Smooth muscle cell (in vitro differentiated cells): ENCODE results near the gene CCDC92. TPM values are rescaled to one million over a fixed set of nuclear protein-coding genes. Genes with fewer than 3 reads are reported as not detected.

Source experiments
- DNase-seq: peaks from one replicate; lab custom pipeline; 2025; ENCODE audit not compliant: unreplicated experiment; lab: John Stamatoyannopoulos, UW
- H2AFZ ChIP-seq: fragments of 200-600 bp; sonication (generic); 2 replicates; pipeline ENCODE4 v1.6.0; 2016; ENCODE audit warnings: antibody characterized with exemption, low read depth, mild to moderate bottlenecking
- H3F3A ChIP-seq: fragments of 200-600 bp; sonication (generic); 2 replicates; pipeline ENCODE4 v1.6.0; 2017; ENCODE audit warnings: antibody characterized with exemption, low read depth
- H3K27ac ChIP-seq: fragments of 200-600 bp; sonication (generic); 2 replicates; pipeline ENCODE4 v1.5.1; 2016; ENCODE audit warnings: low read depth, mild to moderate bottlenecking
- H3K27me3 ChIP-seq: fragments of 200-600 bp; sonication (generic); 2 replicates; pipeline ENCODE4 v1.6.1; 2016; ENCODE audit warnings: low read depth, mild to moderate bottlenecking
- H3K36me3 ChIP-seq: fragments of 200-600 bp; sonication (generic); 2 replicates; pipeline ENCODE4 v1.5.1; 2016; ENCODE audit warnings: low read depth
- H3K4me1 ChIP-seq: fragments of 200-600 bp; sonication (generic); 2 replicates; pipeline ENCODE4 v1.5.1; 2016; ENCODE audit warnings: low read depth
- H3K4me2 ChIP-seq: fragments of 200-600 bp; sonication (generic); 2 replicates; pipeline ENCODE4 v1.6.0; 2016; ENCODE audit warnings: mild to moderate bottlenecking
- H3K4me3 ChIP-seq: fragments of 200-600 bp; sonication (generic); 2 replicates; pipeline ENCODE4 v1.5.1; 2016; ENCODE audit warnings: mild to moderate bottlenecking
- H3K79me2 ChIP-seq: fragments of 200-600 bp; sonication (generic); 2 replicates; pipeline ENCODE4 v1.6.0; 2016; ENCODE audit warnings: low read depth, mild to moderate bottlenecking
- H3K9ac ChIP-seq: fragments of 200-600 bp; sonication (generic); 2 replicates; pipeline ENCODE4 v1.6.0; 2016; ENCODE audit warnings: low read depth
- H3K9me3 ChIP-seq: fragments of 200-600 bp; sonication (generic); replicated peaks from 2 replicates; pipeline ENCODE4 v1.5.1; 2016; ENCODE audit warnings: low read depth
- H4K20me1 ChIP-seq: fragments of 200-600 bp; sonication (generic); 2 replicates; pipeline ENCODE4 v1.6.0; 2016; ENCODE audit warnings: low read depth
- WGBS: methylation state at CpG from one replicate; pipeline ENCODE4 v1.1.7; 2016; ENCODE audit warnings: low lambda C conversion rate; 5-methylcytosine and 5-hydroxymethylcytosine counted together
- polyA plus RNA-seq: library from polyadenylated mRNA; unstranded; fragments of >200 nt; fragmentation: Nextera tagmentation; extraction: Ambion mirVana; gene quantifications from 2 replicates; pipeline ENCODE4 v1.2.1, GENCODE V29; 2016
- total RNA-seq: library from RNA; depleted of rRNA; stranded (reverse); fragments of >200 nt; gene quantifications from 2 replicates; pipeline ENCODE4 v1.2.3, GENCODE V29; 2014
- TF ChIP-seq, protein P1 (sequence below): fragments of 200-600 bp; sonication (generic); IDR thresholded peaks from 2 replicates; pipeline ENCODE4 v1.5.1; 2017; ENCODE audit warnings: borderline replicate concordance, mild to moderate bottlenecking, antibody characterized with exemption; ENCODE audit not compliant: insufficient read depth, poor library complexity, severe bottlenecking

Gene CCDC92
- total and polyA plus RNA-seq, 2 experiments from 2014 or later: 17.4 to 68.2 TPM

DNA sequence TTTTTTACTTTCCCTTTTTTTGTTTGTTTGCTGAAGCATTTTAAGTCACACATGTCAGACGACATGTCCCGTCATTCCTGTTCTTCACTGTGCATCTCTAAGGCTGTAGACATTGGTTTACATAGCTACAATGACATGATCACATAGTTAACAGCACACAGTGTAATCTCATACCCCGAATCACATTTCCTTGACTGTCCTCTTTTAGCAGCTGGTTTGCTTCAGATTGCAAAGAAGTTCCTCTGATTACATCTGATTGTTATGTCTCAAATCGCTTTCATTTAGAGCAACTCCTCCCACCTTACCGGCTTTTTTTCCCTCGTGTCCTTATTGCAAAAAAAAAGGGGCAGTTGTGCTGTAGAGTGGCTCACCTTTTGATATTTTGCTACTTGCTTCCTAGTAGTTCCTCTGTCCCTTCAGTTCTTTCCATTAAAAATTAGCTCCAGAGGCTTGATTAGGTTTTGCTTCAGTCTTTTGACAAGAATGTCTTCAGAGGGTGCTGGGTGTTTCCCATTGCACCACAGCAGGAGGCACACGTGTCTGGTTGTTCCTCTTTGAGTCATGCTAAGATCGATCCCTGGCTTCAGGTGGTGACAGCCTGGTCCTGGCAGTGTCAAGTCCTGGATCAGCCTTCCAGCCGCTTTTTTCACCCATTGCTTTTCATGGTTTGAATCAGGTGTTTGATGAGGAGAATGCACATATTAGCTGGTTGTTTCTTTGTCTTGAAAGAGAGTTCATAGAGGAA is 35.4 kb upstream of the CCDC92 start:
- no peaks in the 10 kb centered on the region for H3K9me3 ChIP-seq
- H3K9ac ChIP-seq: no peak overlapping the region
- H3K27me3 ChIP-seq: no peaks in the 10 kb centered on the region
- H3F3A ChIP-seq: no peaks in the 10 kb centered on the region
- H3K36me3 ChIP-seq: peaks cover 11% of the 10 kb centered on the region
- H2AFZ ChIP-seq: no peak overlapping the region
- peaks cover 10% of the 10 kb centered on the region for H3K4me1 ChIP-seq
- H4K20me1 ChIP-seq: peaks cover 45% of the 10 kb centered on the region
- no peak overlapping the region for H3K4me3 ChIP-seq
- H3K79me2 ChIP-seq: peaks cover 22% of the 10 kb centered on the region
- DNase-seq: no peak
- TF ChIP-seq, protein P1, sequence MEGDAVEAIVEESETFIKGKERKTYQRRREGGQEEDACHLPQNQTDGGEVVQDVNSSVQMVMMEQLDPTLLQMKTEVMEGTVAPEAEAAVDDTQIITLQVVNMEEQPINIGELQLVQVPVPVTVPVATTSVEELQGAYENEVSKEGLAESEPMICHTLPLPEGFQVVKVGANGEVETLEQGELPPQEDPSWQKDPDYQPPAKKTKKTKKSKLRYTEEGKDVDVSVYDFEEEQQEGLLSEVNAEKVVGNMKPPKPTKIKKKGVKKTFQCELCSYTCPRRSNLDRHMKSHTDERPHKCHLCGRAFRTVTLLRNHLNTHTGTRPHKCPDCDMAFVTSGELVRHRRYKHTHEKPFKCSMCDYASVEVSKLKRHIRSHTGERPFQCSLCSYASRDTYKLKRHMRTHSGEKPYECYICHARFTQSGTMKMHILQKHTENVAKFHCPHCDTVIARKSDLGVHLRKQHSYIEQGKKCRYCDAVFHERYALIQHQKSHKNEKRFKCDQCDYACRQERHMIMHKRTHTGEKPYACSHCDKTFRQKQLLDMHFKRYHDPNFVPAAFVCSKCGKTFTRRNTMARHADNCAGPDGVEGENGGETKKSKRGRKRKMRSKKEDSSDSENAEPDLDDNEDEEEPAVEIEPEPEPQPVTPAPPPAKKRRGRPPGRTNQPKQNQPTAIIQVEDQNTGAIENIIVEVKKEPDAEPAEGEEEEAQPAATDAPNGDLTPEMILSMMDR: no peak
- no peak overlapping the region for H3K27ac ChIP-seq
- H3K4me2 ChIP-seq: no peak overlapping the region
- WGBS: 79% methylated on average over 9 of the region's 9 CpGs

DNA sequence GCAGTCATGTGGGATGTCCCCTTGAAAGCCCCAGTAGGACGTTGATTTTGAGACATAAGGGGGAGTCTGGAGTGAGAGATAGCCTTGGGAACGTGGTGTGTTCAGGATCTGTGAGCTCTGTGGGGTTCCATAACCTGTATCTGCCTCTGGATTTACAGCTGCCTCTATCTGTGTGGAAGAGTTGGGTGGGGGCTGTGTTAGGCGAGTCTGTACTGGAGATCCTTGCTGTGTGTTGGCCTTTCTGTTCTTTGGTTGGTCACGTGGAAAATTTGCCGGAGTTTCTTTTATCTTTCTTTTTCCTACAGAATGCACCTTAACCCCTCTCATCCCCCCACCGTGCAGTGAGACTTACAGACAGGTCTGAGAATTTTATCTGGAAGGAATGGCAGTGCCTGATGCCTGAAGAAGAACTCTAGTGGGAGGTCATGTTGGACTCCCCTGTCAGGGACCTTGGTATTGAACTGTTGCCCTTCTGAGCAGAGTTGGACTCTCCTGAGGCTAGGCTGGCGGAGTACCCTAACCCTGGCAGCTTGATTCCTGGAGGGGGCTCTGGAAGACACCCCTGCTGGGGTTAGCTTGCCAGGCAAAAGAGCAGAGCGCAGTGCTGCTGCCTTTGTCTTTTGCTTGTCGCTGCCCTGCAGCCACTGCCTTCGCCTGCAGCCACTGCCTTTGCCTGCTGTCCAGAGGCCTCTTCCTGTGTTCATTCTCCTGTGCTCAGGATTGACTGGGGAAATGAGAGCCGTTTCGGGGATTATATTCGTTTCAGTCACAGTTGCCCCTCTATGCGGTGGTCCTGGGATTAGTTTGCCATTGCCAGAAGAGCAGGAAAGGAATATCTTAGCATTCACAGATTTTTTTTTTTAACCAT is 34.4 kb upstream of the CCDC92 start:
- no peak overlapping the region for H3K4me2 ChIP-seq
- H2AFZ ChIP-seq: no peak overlapping the region
- H4K20me1 ChIP-seq: peaks cover 54% of the 10 kb centered on the region
- H3K27me3 ChIP-seq: no peaks in the 10 kb centered on the region
- WGBS: 82% methylated on average over 14 of the region's 14 CpGs
- no peaks in the 10 kb centered on the region for H3K9me3 ChIP-seq
- H3K36me3 ChIP-seq: peaks cover 11% of the 10 kb centered on the region
- no peaks in the 10 kb centered on the region for H3F3A ChIP-seq
- no peak overlapping the region for H3K4me3 ChIP-seq
- H3K27ac ChIP-seq: no peak overlapping the region
- peaks cover 10% of the 10 kb centered on the region for H3K4me1 ChIP-seq
- no peak for DNase-seq
- peaks cover 22% of the 10 kb centered on the region for H3K79me2 ChIP-seq
- TF ChIP-seq, protein P1: no peak
- no peak overlapping the region for H3K9ac ChIP-seq

DNA sequence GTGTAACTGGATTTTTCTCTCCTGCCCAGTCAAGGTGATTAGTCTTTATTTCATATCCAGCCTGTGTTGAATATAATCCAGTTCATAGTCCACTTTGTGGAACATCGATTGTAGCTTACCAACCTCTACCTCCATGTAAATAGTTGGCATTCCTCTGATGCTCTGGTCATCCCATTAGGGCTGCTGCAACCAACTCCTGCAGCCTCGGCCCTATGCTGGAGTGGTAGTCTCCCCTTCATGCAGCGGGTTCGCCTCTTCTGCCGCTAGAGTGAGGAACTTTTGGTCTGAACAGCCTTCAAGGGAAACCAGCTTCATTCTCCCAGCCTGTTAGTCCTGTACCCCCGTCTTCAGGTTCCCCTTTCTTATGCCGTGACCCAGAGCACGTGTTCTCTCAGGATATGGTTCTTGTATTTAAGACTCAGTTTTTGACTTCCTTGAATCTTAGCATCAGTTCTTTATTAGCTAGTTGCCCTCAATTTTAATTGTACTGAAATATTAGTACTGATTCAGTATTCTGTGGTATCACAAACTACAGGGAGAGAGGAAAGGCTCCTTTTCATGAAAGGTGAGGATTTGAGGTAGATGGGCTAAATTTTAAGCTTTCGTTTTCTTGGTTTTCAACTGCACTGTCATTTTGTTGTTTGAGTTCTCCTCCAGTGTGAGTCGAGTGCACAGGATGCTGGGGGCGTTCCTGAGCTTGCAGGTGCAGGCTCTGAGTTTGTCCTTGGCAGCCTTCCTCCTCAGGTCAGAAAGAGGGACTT is 33.6 kb upstream of the CCDC92 start:
- no peak overlapping the region for H3K4me3 ChIP-seq
- H3K27ac ChIP-seq: no peak overlapping the region
- peaks cover 58% of the 10 kb centered on the region for H4K20me1 ChIP-seq
- no peak overlapping the region for H3K9ac ChIP-seq
- H3K27me3 ChIP-seq: no peaks in the 10 kb centered on the region
- H3K4me1 ChIP-seq: peaks cover 10% of the 10 kb centered on the region
- no peaks in the 10 kb centered on the region for H3F3A ChIP-seq
- DNase-seq: no peak
- H2AFZ ChIP-seq: no peak overlapping the region
- no peaks in the 10 kb centered on the region for H3K9me3 ChIP-seq
- WGBS: 92% methylated on average over 11 of the region's 11 CpGs
- H3K79me2 ChIP-seq: peaks cover 22% of the 10 kb centered on the region
- no peak overlapping the region for H3K4me2 ChIP-seq
- peaks cover 3% of the 10 kb centered on the region for H3K36me3 ChIP-seq
- TF ChIP-seq, protein P1: no peak
